GM18870 (cell line): ENCODE measurements around the gene XXYLT1.
"Not testable (repeated sequence)": the region's sequence is repeated elsewhere in the genome, so short reads cannot be mapped to it uniquely, and the experiment has no call there.

Experiments
- ATAC-seq: cut with Tn5 transposase; IDR thresholded peaks from one replicate; pipeline ENCODE4 v1.9.1; 2021; ENCODE audit warnings: moderate library complexity; ENCODE audit not compliant: unreplicated experiment

Gene XXYLT1

DNA sequence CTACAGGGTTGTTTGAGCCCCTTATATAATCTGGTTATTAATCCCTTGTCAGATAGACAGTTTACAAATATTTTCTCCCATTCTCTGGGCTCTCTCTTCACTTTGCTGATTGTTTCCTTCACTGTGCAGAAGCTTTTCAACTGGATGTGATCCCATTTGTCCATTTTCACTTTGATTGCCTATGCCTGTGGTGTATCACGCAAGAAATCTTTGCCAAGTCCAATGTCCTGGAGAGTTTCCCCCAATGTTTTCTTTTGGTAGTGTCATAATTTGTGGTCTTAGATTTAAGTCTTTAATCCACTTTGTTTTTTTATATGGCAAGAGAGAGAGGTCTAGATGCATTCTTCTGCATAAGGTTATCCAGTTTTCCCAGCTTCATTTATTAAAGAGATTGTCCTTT lies 40.7 kb downstream of the XXYLT1 start:
- no peak for ATAC-seq

DNA sequence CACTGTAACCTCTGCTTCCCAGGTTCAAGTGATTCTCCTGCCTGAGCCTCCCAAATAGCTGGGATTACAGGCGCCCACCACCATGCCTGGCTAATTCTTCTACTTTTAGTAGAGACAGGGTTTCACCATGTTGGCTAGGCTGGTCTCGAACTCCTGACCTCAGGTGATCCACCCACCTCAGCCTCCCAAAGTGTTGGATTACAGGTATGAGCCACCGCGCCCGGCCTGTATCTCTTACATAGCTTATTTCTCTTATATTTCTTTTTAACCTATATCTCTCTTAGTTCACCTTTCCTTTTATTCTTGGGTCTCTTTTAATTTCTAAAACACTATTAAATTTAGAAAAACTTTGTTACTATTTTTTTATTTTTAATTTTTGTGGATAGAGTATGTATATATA lies 42.1 kb downstream of the XXYLT1 start:
- not testable (repeated sequence) for ATAC-seq

DNA sequence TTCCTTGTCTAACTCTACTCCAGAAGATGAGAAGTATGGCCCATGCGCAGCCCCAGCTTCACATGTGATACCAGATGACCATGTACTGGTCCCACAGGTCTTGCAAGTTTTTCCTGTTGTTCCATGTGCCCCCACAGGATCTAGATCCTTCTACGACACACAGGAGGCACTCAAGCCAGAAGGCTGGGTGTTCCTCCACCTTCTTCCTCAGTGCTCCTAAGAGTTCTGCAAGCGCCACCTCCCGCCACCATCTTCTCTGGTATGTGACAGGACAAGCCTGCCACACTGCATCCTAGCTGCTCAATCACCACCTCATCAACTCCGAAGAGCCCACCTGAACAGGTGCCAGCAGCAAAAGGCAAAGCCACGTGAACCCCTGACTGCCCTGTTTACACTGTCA lies 43.1 kb downstream of the XXYLT1 start:
- no peak for ATAC-seq

DNA sequence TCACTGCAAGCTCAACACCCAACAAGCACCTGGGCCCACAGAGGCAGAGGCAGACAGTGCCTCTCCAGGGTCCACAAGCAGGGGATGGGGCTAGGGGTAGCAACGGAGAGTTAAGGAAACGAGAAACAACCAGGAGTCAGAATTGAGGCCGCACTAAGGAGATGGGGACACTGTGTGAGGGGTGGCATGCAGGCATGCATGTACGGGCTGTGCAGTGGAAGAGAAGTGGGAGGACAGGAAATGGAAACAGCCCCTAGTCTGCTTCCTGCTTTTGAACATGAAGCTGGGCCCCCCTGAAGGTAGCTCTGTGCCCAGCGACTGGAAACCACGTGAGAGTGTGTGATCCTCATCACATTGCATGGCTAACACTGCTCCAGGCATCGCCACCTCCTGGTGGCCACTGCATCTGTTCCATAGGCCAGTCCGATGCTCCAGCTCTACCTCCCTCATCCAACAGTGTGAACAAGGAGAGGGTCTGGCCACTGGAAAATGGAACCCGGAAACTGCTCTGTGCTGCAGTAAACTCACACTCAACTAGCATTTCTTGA lies 44.0 kb downstream of the XXYLT1 start:
- ATAC-seq: no peak

DNA sequence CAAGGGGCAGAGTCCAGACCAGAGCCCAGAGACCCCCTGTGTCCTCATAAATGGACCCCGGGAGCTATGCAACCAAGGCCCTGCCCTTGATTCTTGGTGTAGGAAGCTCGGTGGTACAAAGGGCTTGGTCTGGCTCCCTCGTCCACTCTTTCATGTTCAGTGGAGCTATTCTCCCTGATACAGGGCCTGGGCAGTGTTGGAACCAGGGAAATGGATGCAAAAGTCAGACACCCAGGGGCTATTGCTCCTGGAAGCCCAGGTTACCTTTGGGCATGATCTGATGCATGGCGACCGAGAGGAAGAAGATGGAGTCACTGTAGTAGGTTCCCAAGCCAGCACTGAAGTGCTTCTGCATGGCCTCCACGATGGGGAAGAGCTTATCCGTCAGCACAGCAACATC lies 44.5 kb downstream of the XXYLT1 start:
- ATAC-seq: no peak

DNA sequence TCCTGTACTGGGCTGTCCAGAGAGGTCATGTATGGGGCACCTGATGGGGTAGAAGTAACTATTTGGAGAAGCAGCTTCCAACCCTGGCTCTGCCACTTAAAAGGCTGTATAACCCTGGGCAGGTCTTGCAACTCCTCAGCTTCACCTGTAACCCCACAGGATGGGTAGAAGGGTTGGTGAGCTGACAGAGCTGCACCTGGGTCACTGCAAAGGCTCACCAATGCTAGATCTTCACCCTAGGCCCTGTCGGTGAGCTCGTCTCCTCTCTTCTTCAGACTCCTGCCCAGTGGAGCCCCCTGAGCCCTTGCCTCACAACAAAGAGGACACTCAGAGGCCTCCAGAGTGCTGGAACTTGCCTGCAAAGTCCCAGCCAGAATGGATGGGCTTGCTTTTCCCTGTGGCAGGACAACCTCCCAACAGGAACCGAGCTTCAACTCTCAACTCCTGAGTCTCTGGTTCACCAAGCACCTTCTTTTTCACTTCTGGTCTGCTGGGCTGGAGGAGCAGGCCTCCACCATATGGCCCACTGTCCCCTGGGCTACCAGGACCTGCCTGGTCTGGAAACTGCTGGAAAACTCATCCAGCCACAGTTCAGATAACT lies 45.9 kb downstream of the XXYLT1 start:
- no peak for ATAC-seq

DNA sequence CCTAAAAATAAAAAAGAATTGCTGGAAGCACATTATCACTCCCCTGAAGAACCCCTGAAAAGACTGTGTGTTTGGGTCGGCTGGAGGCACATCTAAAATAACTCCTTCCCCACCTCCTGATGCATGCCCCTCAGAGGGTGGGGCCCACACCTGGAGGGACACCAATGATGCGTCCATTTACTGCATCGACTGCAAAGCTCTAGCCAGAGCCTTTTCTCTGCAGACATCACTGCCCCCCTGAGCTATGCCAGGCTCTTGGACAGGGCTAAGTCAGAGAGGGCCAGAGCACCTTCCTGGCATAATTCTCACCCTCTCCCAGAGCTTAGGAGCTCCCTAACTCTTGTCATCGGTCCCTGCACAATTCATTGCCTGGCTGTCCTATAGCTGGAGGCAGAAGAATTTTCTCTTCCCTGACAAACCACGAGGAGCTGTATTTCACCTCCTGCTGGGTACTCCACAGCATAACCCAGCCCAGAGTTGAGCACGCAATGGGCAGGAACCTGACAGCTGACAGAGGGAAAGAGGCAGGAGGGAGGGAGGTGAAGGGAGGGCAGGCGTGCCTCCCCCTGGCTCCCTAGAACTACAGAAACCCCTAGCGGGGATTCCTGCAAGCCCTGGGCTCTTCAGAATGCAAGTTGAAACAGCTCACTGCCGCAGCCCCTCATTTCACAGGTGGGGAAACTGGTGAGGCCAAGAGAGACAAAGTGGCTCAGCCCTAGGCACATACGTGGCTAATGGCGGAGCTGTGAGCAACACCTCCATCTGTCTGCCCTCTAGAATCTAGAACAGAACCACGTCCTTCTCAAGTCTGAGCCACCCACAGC lies 46.6 kb downstream of the XXYLT1 start:
- no peak for ATAC-seq

DNA sequence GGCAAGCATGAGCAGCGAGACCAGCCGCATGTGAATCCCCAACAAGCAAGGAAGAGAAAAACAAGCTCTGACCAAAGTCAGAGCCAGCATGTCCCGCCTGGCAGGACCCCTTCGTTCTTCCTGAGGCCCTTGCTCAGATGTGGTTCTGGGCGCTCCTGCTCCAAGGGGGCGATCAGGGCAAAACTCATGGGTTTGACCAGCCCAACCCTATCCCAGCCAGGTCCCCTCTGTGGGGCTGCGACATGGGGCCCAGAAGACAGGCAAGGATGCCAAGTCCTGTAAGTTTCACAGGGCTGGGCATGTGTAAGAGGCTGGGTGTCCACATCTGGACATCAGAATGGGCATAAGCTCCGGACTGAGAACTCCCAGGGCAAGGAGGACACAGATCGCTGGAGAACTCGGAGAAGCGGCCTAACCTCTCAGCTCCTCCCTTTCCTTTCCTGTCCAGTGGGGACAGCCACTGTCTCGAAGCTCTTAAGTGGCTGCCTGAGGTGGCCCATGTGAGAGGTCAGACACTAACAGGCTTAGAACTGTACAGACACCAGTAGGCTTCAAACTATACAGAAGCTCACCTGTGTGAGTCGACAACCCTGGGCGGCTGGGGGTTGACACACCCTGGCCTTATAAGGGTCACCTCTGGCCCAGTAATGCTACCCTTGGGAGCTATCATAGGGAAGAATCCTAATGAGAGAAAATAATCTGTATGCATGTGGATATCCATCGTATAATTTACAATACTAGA lies 48.9 kb downstream of the XXYLT1 start:
- ATAC-seq: no peak

DNA sequence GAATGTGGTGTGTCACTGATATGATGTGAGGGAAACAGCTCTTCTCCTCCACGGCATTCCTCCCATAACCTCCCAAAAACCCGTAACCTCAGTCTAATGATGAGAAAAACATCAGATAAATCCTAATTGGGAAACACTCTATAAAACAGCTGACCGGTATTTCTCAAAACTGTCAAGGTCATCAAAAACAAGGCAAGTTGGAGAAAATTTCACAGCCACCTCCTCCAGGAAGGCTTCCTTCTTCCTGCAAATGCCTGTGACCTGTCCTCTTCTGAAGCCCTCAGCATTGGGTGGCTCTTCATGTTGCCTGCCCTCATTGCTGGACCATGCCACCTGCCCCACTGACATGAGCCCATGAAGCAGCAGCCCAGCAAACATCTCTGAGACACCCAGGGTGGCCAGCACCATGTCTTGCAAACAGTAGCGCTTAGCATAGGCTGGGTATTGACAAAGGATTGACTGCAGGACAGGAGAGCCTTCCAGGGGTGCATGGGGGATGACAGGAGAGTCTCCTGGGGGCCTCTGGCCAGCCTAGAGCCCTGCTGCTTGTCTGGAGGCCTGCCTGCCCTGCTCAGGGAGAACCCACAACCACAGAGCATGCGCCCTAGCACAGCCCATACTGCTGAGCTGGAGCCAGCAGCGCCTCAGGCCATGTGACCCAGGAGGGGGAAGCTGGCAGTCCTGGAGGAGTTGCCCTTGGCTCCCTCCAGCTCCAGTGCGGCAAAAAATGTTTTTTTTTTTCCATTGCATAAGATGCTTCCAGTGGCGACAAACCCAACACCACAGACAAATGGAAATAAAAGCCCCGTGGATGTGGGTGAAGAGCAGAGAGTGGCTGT lies 49.7 kb downstream of the XXYLT1 start:
- ATAC-seq: no peak

DNA sequence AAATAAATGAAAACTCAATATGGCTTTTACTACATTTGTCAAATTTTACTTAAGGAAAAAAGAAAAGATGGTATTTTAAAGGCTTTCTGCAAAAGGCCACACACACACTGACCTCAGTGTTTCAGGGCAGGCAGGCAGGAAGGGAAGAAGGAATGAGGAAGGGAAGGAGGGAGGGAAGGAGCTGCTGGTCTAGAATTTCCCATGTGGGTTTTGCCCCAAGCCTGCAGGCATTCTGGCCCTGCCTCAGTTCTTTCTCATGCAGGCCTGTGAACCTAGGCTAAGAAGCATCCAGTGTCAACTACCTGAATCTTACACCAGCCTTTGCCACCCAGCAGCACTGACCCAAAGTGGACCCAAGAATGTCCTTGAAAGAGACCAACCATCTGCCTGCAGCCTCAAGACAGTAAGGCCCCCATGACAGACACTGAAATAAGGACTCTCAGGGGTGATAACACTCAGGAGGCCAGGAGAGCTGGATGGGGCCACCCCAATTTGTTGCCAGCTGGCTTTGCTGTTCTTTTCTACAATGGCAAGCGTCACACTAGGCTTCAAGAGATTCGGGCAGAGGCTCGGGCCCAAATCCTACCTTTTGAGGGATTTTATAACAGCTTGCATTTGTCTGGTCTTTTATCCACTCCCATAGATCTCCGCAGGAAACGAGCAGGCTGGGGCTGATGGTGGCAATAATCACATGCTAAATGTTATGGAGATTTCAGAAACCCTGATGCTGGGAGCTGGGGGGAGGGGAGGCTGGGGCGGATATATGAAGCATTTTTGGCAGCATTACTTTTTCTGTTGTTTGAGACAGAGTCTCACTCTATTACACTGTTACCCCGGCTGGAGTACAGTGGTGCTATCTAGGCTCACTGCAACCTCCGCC lies 51.4 kb downstream of the XXYLT1 start:
- no peak for ATAC-seq

DNA sequence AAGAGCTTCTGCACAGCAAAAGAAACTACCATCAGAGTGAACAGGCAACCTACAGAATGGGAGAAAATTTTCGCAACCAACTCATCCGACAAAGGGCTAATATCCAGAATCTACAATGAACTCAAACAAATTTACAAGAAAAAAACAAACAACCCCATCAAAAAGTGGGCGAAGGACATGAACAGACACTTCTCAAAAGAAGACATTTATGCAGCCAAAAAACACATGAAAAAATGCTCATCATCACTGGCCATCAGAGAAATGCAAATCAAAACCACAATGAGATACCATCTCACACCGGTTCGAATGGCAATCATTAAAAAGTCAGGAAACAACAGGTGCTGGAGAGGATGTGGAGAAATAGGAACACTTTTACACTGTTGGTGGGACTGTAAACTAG lies 52.6 kb downstream of the XXYLT1 start:
- ATAC-seq: not testable (repeated sequence)

DNA sequence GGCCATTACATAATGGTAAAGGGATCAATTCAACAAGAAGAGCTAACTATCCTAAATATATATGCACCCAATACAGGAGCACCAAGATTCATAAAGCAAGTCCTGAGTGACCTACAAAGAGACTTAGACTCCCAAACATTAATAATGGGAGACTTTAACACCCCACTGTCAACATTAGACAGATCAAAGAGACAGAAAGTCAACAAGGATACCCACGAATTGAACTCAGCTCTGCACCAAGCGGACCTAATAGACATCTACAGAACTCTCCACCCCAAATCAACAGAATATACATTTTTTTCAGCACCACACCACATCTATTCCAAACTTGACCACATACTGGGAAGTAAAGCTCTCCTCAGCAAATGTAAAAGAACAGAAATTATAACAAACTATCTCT lies 55.4 kb downstream of the XXYLT1 start:
- not testable (repeated sequence) for ATAC-seq

DNA sequence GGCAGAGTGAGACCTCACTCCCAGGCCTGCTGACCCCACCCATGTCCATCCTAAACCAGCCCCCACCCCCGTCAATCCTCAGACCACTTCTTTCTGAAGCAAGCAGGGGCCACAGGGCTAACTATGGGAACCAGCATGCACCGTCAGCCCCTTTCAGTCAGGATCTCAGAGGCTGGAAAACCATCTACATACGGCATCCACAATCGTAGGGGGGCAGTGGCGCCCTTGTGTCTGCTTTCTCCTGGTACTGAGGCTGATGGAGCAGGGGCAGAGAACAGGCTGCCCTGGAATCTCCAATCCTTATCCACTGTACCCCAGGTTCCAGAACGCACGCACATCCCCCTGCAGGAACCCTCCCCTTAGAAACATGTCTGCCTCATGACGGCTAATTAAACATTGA lies 56.6 kb downstream of the XXYLT1 start:
- ATAC-seq: no peak

DNA sequence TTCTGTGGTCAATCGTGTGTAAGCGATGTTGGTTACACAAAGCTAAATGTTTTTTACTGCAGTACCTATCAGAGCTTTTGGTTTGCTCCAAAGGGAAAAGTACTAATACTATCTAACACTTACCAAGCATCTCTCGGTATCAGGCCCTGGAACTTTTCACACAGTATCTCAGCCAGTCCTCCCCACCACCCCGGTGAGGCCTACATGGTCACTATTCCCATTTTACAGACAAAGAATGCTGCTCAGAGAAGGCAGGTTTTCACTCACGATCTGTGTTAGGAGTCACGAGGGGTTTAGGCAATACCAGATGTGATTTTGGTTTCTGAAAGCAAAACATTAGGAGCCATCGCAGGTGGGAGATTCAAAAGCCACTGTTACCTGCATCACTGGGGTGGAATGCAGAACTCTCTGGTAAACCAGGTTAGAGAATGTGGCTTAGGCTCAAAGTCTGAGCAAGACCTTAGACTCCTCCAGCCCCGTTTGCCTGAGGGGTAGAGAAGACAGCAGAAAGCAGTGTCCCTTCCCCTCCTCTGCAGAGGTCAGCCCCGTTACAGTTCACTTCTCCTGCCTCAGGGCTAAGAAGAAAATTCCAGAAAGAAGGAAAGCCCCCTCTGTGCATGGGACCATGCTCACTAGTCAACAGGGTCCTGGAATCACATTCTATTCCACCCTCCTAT lies 57.2 kb downstream of the XXYLT1 start:
- ATAC-seq: no peak

DNA sequence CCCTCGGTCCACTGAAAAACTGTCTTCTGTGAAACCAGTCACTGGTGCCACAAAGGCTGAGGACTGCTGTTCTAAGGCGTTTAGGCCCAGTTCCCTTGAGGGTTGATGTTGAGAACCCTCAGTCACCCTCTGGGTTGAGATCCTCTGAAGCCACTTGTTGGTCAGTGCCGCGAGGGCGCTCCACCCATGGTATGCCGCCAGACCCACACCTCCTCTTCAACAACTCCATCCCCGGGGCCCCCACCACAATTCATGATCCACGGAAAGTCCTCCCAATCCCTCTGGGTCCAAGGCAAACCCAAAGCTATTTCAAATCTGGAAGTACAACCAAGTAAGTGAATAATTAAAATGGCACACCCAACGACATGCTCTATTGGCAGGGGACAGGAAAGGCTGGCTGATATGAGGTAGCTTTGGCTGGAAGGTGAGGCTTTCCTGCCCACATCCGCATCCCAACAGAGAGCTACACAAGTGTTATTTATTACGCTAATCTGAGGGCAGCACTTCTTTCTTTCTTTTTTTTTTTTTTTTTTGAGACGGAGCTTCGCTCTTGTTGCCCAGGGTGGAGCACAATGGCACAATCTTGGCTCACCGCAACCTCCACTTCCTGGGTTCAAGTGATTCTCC lies 58.1 kb downstream of the XXYLT1 start:
- no peak for ATAC-seq

DNA sequence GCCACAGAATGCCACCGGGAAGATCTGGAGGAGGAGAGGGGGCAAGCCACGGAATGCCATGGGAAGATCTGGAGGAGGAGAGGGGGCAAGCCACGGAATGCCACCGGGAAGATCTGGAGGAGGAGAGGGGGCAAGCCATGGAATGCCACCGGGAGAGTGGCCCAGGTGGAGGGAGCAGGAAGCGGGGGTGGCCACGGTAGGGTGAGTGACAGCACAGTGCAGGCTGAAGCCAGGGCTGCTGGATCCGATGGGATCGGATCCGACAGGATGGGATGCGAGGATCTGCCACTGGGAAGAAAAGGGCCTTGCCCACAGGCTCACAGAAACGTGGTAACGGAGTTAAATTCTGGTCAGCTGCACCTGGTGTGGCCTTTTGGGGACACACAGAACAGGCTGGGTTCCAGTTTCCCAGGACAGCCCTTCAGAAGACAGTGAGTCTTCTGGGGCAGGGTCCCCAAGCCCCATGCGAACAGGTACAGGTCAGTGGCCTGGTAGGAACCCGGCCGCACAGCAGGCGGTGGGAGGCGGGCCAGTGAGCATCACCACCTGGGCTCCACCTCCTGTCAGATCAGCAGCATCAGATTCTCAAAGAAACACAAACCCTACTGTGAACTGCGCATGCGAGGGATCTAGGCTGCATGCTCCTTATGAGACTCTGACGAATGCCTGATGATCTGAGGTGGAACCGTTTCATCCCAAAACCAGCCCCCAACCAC lies 58.8 kb downstream of the XXYLT1 start:
- ATAC-seq: no peak

DNA sequence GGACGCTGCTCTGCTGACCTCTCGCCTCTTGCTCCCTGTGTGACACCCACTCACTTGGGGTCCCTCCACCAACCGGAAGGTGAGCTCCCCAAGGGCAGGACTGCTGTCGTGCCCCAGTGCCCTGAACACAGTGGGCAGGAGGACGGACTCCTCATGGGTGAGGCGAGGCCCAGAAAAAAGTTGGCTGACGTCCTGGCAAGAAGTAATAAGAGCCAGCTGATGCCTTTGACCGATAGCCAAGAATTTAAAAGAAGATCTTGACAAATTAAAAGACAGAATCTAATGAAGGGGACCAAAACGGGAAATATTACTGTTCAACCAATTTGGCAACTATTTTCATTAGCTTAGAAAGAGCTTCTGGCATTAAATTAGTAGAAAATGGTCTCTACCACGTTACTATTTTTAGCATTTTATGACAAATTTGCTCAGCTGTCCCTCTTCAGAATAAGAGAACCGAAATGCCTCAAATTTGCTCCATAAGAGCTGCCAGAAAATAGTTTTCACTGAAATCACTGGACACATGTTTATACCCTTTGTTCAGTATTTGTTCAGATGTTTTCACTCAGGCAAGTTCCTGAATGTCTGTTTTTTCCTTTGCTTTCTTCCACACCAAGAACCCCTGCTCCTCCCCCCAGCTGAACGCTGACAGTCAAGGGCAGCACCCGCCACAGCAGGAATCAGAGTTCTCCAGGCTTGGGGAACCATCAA lies 60.5 kb downstream of the XXYLT1 start:
- no peak for ATAC-seq

DNA sequence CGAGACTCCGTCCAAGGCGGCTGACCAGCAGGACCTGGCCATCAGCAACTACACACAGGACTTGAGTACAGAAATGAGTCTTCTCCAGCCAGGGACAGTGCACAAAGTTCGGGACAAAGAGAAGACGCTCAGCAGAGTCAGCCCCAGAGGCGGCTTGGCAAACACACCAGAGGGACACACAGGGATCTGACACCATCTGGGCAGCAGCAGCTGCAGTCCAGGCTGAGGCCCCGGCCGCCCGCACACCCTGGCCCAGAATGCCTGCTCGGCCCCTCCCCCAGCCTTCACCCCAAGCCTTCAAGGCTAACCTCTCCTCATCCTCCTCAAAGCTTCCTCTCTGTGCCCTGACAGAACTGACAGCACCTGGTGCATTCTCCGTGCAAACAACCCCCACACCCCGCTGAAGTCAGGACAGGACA lies 61.1 kb downstream of the XXYLT1 start:
- no peak for ATAC-seq
